Measurements from ENCODE around the gene HIGD1C. TPM values are rescaled to one million over a fixed set of nuclear protein-coding genes. Genes with fewer than 3 reads are reported as not detected.
"Not testable (repeated sequence)": the region's sequence is repeated elsewhere in the genome, so short reads cannot be mapped to it uniquely, and the experiment has no call there.

The HIGD1C gene
- polyA plus RNA-seq (2011; rRNA removed) (not detected in 2 replicates), polyA minus RNA-seq (2011; rRNA and poly(A)+ RNA removed) (not detected in 2 replicates)

GRCh38 chr12:50952510-50952909 lies at the start of gene HIGD1C:
HIGD1C (plus strand) TSS chr12:50952544; CDS start chr12:50953999, 1,455 bp downstream.
- ChIA-PET POLR2A (no interaction called here), CTCF (no interaction called here)
- Histone ChIP-seq H3K4me3 (ENCODE audit: low read depth, low read length) (no peak within 1 kb of the TSS), H3K36me3 (ENCODE audit: control insufficient read depth, insufficient read depth, low read length) (no peaks in the 10 kb centered on the region), H3K27me3 (ENCODE audit: control insufficient read depth, insufficient read depth, low read length) (no peaks in the 10 kb centered on the region)
- no peak for TF ChIP-seq CTCF (IDR thresholded peaks at IDR 0.05; ENCODE audit: insufficient read depth, low read depth, low read length)
- no peak for DNase-seq (ENCODE audit: low read depth)

- H3K36me3 ChIP-seq (ENCODE audit: control insufficient read depth, insufficient read depth, low read length); H3K4me3 ChIP-seq (ENCODE audit: low read depth, low read length); H3K27me3 ChIP-seq (ENCODE audit: control insufficient read depth, insufficient read depth, low read length); CTCF ChIA-PET; DNase-seq (ENCODE audit: low read depth); POLR2A ChIA-PET: not testable (repeated sequence)
These were observed 43.9 kb upstream of the HIGD1C start for GRCh38 chr12:50908479-50908878.

- H3K4me3 ChIP-seq (ENCODE audit: low read depth, low read length); H3K27me3 ChIP-seq (ENCODE audit: control insufficient read depth, insufficient read depth, low read length); H3K36me3 ChIP-seq (ENCODE audit: control insufficient read depth, insufficient read depth, low read length); DNase-seq (ENCODE audit: low read depth); POLR2A ChIA-PET; CTCF ChIA-PET: not testable (repeated sequence)
These were observed 40.0 kb upstream of the HIGD1C start for GRCh38 chr12:50912361-50912760.

- H3K36me3 ChIP-seq (ENCODE audit: control insufficient read depth, insufficient read depth, low read length) = no peaks in the 10 kb centered on the region
- ChIA-PET CTCF (no interaction called here), POLR2A (no interaction called here)
- no peak overlapping the region for H3K4me3 ChIP-seq (ENCODE audit: low read depth, low read length)
- TF ChIP-seq CTCF (IDR thresholded peaks at IDR 0.05; ENCODE audit: insufficient read depth, low read depth, low read length) = no peak
- DNase-seq (ENCODE audit: low read depth) = no peak
- H3K27me3 ChIP-seq (ENCODE audit: control insufficient read depth, insufficient read depth, low read length) = no peaks in the 10 kb centered on the region
These were observed 39.1 kb upstream of the HIGD1C start for GRCh38 chr12:50913224-50913623.

GRCh38 chr12:50914872-50915484 lies 37.4 kb upstream of the HIGD1C start:
- H3K36me3 ChIP-seq (ENCODE audit: control insufficient read depth, insufficient read depth, low read length) = no peaks in the 10 kb centered on the region
- DNase-seq (ENCODE audit: low read depth) = no peak
- no peaks in the 10 kb centered on the region for H3K27me3 ChIP-seq (ENCODE audit: control insufficient read depth, insufficient read depth, low read length)
- TF ChIP-seq CTCF (IDR thresholded peaks at IDR 0.05; ENCODE audit: insufficient read depth, low read depth, low read length) = no peak
- ChIA-PET CTCF (no interaction called here), POLR2A (no interaction called here)
- H3K4me3 ChIP-seq (ENCODE audit: low read depth, low read length) = no peak overlapping the region

GRCh38 chr12:50916292-50916691 lies 36.1 kb upstream of the HIGD1C start:
- TF ChIP-seq CTCF (IDR thresholded peaks at IDR 0.05; ENCODE audit: insufficient read depth, low read depth, low read length) = no peak
- DNase-seq (ENCODE audit: low read depth) = no peak
- no peaks in the 10 kb centered on the region for H3K27me3 ChIP-seq (ENCODE audit: control insufficient read depth, insufficient read depth, low read length)
- no peak overlapping the region for H3K4me3 ChIP-seq (ENCODE audit: low read depth, low read length)
- H3K36me3 ChIP-seq (ENCODE audit: control insufficient read depth, insufficient read depth, low read length) = no peaks in the 10 kb centered on the region
- POLR2A ChIA-PET = no interaction called here
- CTCF ChIA-PET = interaction anchor here (1.0 kb wide), 1 partner anchor 151 kb away, joined by 3 read pairs; no protein-coding TSS in a partner anchor

All from BJ (cell line).